T follicular helper cell (primary cell): Measurements from ENCODE around the gene NADSYN1.
"Not testable (repeated sequence)": the region's sequence is repeated elsewhere in the genome, so short reads cannot be mapped to it uniquely, and the experiment has no call there.

Experiments
- DNase-seq: peaks from one replicate; pipeline ENCODE4 v3.0.0-alpha.2; 2020; ENCODE audit warnings: low read depth
- total RNA-seq, 2 experiments: gene quantifications; one replicate each; lab custom pipeline; 2026; lab: John Stamatoyannopoulos, UW

The NADSYN1 gene
- 41.6 to 131 reads per million in 2 experiments for total RNA-seq

GRCh38 chr11:71453037-71453917 lies at the start of gene NADSYN1:
TSS of gene NADSYN1 (plus strand) at chr11:71453203. CDS start at chr11:71453297, 94 bp downstream.
- DNase-seq: peak; percentile 92

- DNase-seq: no peak
Observed at GRCh38 chr11:71404209-71404608, 48.8 kb upstream of the NADSYN1 start.

- DNase-seq: no peak
Observed at GRCh38 chr11:71406681-71407080, 46.3 kb upstream of the NADSYN1 start.

GRCh38 chr11:71407356-71407755 lies 45.6 kb upstream of the NADSYN1 start:
- DNase-seq: no peak

- no peak for DNase-seq
Observed at GRCh38 chr11:71408826-71409225, 44.2 kb upstream of the NADSYN1 start.

GRCh38 chr11:71410363-71410966 lies 42.5 kb upstream of the NADSYN1 start:
- DNase-seq: no peak

GRCh38 chr11:71414645-71415044 lies 38.4 kb upstream of the NADSYN1 start:
- DNase-seq: no peak

GRCh38 chr11:71418643-71419042 lies 34.4 kb upstream of the NADSYN1 start:
- DNase-seq: no peak

- no peak for DNase-seq
Observed at GRCh38 chr11:71420455-71421241, 32.4 kb upstream of the NADSYN1 start.

GRCh38 chr11:71421392-71421950 lies 31.5 kb upstream of the NADSYN1 start:
- no peak for DNase-seq

GRCh38 chr11:71422318-71422717 lies 30.7 kb upstream of the NADSYN1 start:
- DNase-seq: not testable (repeated sequence)

- no peak for DNase-seq
Observed at GRCh38 chr11:71423181-71423790, 29.7 kb upstream of the NADSYN1 start.

GRCh38 chr11:71425409-71425808 lies 27.6 kb upstream of the NADSYN1 start:
- no peak for DNase-seq

GRCh38 chr11:71425860-71426259 lies 27.1 kb upstream of the NADSYN1 start:
- DNase-seq: no peak

- no peak for DNase-seq
Observed at GRCh38 chr11:71426413-71426812, 26.6 kb upstream of the NADSYN1 start.

- DNase-seq: no peak
Observed at GRCh38 chr11:71428861-71429435, 24.1 kb upstream of the NADSYN1 start.

- DNase-seq: no peak
Observed at GRCh38 chr11:71429701-71430100, 23.3 kb upstream of the NADSYN1 start.

GRCh38 chr11:71430166-71430565 lies 22.8 kb upstream of the NADSYN1 start:
- DNase-seq: no peak

- DNase-seq: no peak
Observed at GRCh38 chr11:71431271-71431670, 21.7 kb upstream of the NADSYN1 start.

GRCh38 chr11:71432761-71433647 lies 20.0 kb upstream of the NADSYN1 start:
- DNase-seq: no peak
